Activated T-helper 9 cell treated with anti-CD3 and anti-CD28 coated beads, Interleukin-2, amount 50 U/mL, for 16 hours (primary cell): ENCODE measurements around the gene PRPSAP1.

Experiments used
- DNase-seq: peaks from one replicate; pipeline ENCODE4 v3.0.0-alpha.2; 2020; ENCODE audit warnings: low read depth

PRPSAP1 gene

DNA sequence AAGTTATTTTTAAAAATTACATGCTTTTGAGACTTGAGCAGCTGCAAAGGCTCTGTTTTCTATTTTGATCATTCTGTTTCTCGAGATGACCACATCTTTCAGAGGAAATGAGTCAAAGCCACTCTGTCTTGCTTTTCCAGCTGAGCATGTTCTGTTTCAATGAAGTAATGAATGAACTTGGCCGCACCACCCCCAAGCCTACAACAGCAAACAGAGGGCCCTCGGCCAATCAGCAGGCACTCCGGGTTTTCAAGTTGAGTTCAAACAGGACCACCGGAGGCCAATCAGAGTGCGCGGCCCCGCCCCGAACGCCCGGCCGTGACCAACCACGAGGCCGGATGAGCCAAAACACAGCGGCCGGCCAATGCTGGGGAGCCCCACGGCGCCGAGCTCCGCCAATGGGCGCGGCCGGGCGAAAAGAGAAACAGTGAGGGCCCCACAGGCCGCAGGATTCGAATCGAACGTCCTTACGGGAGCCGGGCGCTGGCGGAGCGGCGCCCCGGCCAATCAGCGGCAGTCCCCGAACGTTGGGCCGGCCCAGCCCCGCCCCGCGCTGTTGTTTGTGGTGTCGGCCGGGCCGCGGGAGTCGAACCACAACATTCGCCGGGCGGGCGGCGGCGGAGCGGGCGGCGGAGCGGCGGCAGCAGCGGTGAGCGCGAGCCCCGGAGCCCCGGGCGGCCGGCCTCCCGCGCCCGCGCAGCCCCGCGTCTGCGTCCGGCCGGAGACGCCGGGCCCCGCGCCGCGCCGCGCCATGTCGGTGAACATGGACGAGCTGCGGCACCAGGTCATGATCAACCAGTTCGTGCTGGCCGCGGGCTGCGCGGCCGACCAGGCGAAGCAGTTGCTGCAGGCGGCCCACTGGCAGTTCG, 88.7 kb downstream of the PRPSAP1 start, which contains the start of gene UBALD2:
Gene UBALD2, plus strand, starts transcription at position 594 of the 869 bp plus-strand sequence. Its CDS starts 158 bp downstream, at position 752.
- peak; percentile 98 for DNase-seq

DNA sequence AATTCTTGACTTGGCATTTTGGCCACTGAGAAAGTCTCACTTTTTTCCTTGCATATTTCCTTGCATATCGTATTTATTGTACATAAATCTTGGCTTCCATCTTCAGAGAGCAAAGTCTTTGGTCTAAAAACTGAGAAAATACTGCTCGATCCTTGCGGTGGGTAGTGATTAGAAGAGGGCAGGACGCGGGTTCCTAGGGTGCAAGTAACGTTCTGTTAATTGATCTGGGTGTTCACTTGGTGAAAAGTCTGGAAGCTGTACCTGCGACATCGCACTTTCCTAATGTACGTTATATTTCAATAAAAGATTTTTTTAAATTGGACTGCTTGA, 89.3 kb downstream of the PRPSAP1 start:
- DNase-seq = no peak

DNA sequence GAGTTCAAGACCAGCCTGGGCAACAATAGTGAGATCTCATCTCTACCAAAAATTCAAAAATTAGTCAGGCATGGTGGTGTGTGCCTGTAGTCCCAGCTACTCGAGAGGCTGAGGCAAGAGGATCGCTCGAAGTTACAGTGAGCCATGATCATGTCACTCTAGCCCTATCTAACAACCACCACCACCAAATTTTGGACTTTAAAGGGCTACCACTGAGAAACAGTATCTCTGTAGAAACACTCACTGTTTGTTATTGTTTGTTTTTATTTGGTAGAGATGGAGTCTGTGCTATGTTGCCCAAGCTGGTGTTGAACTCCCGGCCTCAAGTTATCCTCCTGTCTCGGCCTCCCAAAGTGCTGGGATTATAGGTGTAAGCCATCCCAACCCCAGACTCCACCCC, 89.8 kb downstream of the PRPSAP1 start:
- no peak for DNase-seq

DNA sequence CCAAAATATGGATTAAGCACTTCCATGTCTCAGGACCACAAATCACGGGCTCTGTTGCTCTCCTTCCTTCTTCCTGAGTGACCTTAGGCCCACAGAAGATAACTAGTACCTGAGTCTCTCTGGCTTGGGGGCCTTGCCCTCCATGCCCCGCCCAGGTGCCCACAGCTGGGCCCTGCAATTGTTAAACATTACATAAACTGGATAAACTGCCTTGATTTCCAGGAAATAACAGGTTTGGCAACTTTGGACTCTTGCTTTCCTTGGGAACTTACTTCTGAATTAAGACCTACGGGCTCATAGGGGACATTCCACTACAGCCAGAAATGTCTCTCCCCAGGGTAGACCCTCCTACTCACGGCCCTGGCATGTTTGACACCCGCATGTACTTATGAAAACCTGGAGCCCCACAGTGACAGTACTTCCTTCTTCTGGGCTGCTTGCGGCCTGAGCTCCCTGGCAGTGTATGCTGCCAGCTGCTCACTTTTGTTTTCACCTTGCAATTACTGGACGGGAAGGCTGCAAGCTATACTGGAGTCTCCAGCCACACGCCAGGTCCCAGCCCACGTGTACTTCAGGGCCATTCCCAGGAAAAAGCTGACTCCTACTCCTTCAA, 90.9 kb downstream of the PRPSAP1 start:
- no peak for DNase-seq

DNA sequence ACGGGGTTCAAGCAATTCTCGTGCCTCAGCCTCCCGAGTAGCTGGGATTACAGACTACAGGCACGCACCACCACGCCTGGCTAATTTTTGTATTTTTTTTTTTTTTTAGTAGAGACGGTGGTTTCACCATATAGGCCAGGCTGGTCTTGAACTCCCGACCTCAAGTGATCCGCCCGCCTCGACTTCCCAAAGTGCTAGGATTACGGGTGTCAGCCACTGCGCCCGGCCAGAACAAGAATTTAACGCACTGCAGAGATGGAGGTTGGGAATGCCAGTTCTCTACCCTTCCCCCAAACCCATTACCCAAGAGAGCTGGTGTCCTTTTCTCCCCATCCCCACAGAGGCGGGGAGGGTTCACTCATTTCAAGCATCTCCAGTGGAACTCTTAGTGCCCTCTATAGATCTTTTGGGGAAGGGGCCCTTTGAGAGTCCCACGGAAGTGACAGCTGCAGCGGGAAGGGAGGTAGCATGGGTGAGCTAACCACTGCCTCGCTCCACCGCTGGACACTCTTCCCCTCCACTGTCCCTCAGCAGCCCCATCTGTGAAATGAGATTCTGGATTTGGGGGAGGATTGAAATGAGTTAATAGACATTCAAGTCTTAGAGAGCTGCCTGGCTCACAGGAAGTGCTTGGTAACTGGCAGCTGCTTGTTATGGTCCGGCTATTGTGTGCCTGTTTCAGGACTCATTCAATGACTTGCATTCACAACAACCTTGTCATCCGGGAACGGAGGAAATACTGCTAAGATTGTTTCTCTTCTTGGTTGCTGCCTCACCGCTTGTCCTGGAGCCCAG, 92.1 kb downstream of the PRPSAP1 start:
- no peak for DNase-seq

DNA sequence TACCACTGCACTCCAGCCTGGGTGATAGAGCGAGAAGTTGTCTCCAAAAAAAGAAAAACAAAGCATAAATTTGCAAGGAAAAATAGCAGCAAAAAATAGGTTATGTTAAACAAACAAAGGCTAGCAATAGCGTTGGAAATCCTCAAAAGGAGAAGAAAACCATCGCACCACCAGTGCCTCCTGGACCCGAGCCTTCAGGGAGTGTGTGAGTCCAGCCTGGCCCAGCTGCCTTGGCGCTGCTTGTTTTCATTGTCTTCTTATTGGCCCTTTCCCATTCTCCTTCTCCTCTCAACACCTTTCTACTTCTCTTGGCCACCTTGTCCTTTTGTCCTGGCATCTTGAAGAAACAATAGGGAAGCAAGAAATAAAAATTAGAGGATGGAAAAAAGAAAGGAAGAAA, 93.0 kb downstream of the PRPSAP1 start:
- no peak for DNase-seq

DNA sequence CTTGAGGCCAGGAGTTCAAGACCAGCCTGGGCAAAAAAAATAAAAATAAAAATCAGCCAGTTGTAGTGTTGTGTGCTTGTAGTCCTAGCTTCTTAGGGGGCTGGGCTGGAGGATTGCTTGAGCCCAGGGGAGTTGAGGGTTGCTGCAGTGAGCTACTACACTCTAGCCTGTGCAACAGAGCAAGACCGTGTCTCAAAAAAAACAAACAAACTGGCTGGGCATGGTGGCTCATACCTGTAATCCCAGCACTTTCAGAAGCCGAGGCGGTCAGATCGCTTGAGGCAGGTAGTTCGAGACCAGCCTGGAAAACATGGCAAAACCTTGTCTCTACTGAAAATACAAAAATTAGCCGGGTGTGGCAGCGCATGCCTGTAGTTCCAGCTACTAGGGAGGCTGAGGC, 93.5 kb downstream of the PRPSAP1 start:
- no peak for DNase-seq
